ENCODE measurements around the gene PHF21B. TPM values are rescaled to one million over a fixed set of nuclear protein-coding genes. Genes with fewer than 3 reads are reported as not detected.

PHF21B gene
- total and polyA plus RNA-seq, 2 experiments from 2014 or later = 20.6 to 149 TPM

DNA sequence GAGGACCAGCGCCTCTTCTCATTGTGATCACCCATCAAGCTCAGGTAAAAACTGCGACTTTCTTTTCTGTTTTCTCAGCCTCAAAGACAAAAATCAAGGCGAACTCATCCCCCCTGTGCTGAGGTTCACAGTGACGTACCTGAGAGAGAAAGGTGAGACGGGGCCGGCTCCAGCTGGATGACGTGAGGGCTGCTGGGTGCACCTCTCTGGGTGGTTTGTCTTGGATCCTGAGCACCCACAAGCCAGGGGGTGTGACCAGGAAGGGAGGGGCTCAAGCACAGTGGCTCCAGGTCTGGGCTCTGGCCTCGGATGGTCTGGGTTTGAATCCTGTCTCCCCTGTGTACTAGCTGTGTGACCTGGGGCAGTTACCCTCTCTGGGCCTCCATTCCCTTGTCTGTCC is 164.6 kb downstream of the PHF21B start (continued):
- no peak for TF ChIP-seq ZNF331 (CRISPR knock-in tag; IDR thresholded peaks at IDR 0.05; ENCODE audit: low read depth)
- TF ChIP-seq EZH2phosphoT487 (IDR thresholded peaks at IDR 0.05; ENCODE audit: unreplicated experiment) = no peak
- TF ChIP-seq EZH2 (IDR thresholded peaks at IDR 0.05; ENCODE audit: low read depth, unreplicated experiment) = no peak
- no peak for TF ChIP-seq CREB1 (CRISPR knock-in tag; IDR thresholded peaks at IDR 0.05; ENCODE audit: low read depth)
- no peak for TF ChIP-seq STAT1 (IDR thresholded peaks at IDR 0.05; ENCODE audit: unreplicated experiment)
- TF ChIP-seq ZNF114 (CRISPR knock-in tag; IDR thresholded peaks at IDR 0.05) = no peak
- no peak for TF ChIP-seq POLR2AphosphoS5 (IDR thresholded peaks at IDR 0.05; ENCODE audit: low read depth)
- no peak for TF ChIP-seq ETS1 (IDR thresholded peaks at IDR 0.05)

- no peak overlapping the region for H3K27ac Mint-ChIP-seq
- no peaks in the 10 kb centered on the region for H3K9me2 ChIP-seq (ENCODE audit: insufficient read depth)
- H3K36me3 Mint-ChIP-seq (ENCODE audit: low read depth) = peaks cover 19% of the 10 kb centered on the region
- H2AFZ ChIP-seq = no peak overlapping the region
- H3K4me2 ChIP-seq = no peak overlapping the region
- H3K27me3 Mint-ChIP-seq (ENCODE audit: insufficient read depth, low read depth, poor library complexity) = peaks cover 12% of the 10 kb centered on the region
- no peaks in the 10 kb centered on the region; the same call in 1 of the 2 replicates for H3K36me3 ChIP-seq (ENCODE audit: insufficient read depth)
- no peaks in the 10 kb centered on the region for H3F3A ChIP-seq (replicated peaks; ENCODE audit: low read depth)
- DNase-seq (ENCODE audit: low spot score) (no peak), ATAC-seq (no peak)
- H3K4me1 Mint-ChIP-seq = peaks cover 16% of the 10 kb centered on the region
- H3K27ac ChIP-seq (ENCODE audit: low read depth) = no peak overlapping the region
- no peak overlapping the region for H3K4me3 Mint-ChIP-seq
- no peak overlapping the region for H3K4me3 ChIP-seq
- peaks cover 11% of the 10 kb centered on the region; the same call in 2 of the 3 replicates for H3K9me3 Mint-ChIP-seq
- H4K20me1 ChIP-seq (replicated peaks; ENCODE audit: insufficient read depth) = peaks cover 3% of the 10 kb centered on the region; the same call in 1 of the 2 replicates
- no peaks in the 10 kb centered on the region for H3K27me3 ChIP-seq (ENCODE audit: insufficient read depth)
- H3K4me1 ChIP-seq (ENCODE audit: insufficient read depth) = no peaks in the 10 kb centered on the region
- H3K79me2 ChIP-seq (replicated peaks; ENCODE audit: insufficient read depth) = no peaks in the 10 kb centered on the region
- TF ChIP-seq, protein P1, sequence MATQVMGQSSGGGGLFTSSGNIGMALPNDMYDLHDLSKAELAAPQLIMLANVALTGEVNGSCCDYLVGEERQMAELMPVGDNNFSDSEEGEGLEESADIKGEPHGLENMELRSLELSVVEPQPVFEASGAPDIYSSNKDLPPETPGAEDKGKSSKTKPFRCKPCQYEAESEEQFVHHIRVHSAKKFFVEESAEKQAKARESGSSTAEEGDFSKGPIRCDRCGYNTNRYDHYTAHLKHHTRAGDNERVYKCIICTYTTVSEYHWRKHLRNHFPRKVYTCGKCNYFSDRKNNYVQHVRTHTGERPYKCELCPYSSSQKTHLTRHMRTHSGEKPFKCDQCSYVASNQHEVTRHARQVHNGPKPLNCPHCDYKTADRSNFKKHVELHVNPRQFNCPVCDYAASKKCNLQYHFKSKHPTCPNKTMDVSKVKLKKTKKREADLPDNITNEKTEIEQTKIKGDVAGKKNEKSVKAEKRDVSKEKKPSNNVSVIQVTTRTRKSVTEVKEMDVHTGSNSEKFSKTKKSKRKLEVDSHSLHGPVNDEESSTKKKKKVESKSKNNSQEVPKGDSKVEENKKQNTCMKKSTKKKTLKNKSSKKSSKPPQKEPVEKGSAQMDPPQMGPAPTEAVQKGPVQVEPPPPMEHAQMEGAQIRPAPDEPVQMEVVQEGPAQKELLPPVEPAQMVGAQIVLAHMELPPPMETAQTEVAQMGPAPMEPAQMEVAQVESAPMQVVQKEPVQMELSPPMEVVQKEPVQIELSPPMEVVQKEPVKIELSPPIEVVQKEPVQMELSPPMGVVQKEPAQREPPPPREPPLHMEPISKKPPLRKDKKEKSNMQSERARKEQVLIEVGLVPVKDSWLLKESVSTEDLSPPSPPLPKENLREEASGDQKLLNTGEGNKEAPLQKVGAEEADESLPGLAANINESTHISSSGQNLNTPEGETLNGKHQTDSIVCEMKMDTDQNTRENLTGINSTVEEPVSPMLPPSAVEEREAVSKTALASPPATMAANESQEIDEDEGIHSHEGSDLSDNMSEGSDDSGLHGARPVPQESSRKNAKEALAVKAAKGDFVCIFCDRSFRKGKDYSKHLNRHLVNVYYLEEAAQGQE (IDR thresholded peaks at IDR 0.05; ENCODE audit: unreplicated experiment) = no peak
- TF ChIP-seq ZNF114 (CRISPR knock-in tag; IDR thresholded peaks at IDR 0.05) = no peak
- no peak for TF ChIP-seq ZNF331 (CRISPR knock-in tag; IDR thresholded peaks at IDR 0.05; ENCODE audit: low read depth)
- no peak for TF ChIP-seq NANOG (IDR thresholded peaks at IDR 0.05; ENCODE audit: borderline replicate concordance)
- TF ChIP-seq JUNB (IDR thresholded peaks at IDR 0.05; ENCODE audit: unreplicated experiment) = no peak
- TF ChIP-seq EZH2 (IDR thresholded peaks at IDR 0.05; ENCODE audit: low read depth, unreplicated experiment) = no peak
- no peak for TF ChIP-seq ETS1 (IDR thresholded peaks at IDR 0.05)
- TF ChIP-seq CREB1 (CRISPR knock-in tag; IDR thresholded peaks at IDR 0.05; ENCODE audit: low read depth) = no peak
- TF ChIP-seq, protein P2, sequence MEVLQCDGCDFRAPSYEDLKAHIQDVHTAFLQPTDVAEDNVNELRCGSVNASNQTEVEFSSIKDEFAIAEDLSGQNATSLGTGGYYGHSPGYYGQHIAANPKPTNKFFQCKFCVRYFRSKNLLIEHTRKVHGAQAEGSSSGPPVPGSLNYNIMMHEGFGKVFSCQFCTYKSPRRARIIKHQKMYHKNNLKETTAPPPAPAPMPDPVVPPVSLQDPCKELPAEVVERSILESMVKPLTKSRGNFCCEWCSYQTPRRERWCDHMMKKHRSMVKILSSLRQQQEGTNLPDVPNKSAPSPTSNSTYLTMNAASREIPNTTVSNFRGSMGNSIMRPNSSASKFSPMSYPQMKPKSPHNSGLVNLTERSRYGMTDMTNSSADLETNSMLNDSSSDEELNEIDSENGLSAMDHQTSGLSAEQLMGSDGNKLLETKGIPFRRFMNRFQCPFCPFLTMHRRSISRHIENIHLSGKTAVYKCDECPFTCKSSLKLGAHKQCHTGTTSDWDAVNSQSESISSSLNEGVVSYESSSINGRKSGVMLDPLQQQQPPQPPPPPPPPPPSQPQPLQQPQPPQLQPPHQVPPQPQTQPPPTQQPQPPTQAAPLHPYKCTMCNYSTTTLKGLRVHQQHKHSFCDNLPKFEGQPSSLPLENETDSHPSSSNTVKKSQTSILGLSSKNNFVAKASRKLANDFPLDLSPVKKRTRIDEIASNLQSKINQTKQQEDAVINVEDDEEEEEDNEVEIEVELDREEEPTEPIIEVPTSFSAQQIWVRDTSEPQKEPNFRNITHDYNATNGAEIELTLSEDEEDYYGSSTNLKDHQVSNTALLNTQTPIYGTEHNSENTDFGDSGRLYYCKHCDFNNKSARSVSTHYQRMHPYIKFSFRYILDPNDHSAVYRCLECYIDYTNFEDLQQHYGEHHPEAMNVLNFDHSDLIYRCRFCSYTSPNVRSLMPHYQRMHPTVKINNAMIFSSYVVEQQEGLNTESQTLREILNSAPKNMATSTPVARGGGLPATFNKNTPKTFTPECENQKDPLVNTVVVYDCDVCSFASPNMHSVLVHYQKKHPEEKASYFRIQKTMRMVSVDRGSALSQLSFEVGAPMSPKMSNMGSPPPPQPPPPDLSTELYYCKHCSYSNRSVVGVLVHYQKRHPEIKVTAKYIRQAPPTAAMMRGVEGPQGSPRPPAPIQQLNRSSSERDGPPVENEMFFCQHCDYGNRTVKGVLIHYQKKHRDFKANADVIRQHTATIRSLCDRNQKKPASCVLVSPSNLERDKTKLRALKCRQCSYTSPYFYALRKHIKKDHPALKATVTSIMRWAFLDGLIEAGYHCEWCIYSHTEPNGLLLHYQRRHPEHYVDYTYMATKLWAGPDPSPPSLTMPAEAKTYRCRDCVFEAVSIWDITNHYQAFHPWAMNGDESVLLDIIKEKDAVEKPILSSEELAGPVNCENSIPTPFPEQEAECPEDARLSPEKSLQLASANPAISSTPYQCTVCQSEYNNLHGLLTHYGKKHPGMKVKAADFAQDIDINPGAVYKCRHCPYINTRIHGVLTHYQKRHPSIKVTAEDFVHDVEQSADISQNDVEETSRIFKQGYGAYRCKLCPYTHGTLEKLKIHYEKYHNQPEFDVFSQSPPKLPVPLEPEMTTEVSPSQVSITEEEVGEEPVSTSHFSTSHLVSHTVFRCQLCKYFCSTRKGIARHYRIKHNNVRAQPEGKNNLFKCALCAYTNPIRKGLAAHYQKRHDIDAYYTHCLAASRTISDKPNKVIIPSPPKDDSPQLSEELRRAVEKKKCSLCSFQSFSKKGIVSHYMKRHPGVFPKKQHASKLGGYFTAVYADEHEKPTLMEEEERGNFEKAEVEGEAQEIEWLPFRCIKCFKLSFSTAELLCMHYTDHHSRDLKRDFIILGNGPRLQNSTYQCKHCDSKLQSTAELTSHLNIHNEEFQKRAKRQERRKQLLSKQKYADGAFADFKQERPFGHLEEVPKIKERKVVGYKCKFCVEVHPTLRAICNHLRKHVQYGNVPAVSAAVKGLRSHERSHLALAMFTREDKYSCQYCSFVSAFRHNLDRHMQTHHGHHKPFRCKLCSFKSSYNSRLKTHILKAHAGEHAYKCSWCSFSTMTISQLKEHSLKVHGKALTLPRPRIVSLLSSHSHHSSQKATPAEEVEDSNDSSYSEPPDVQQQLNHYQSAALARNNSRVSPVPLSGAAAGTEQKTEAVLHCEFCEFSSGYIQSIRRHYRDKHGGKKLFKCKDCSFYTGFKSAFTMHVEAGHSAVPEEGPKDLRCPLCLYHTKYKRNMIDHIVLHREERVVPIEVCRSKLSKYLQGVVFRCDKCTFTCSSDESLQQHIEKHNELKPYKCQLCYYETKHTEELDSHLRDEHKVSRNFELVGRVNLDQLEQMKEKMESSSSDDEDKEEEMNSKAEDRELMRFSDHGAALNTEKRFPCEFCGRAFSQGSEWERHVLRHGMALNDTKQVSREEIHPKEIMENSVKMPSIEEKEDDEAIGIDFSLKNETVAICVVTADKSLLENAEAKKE (CRISPR knock-in tag; IDR thresholded peaks at IDR 0.05) = no peak
Observed at GRCh38 chr22:44842417-44842816, 167.4 kb downstream of the PHF21B start.
